ENCODE measurements around the gene CCDC107. TPM values are rescaled to one million over a fixed set of nuclear protein-coding genes. Genes with fewer than 3 reads are reported as not detected.
A peak's percentile ranks its signal among the peaks of the same experiment; 100 is the strongest.

Gene CCDC107
- total RNA-seq, 1 experiment from 2014 or later: 7.6 TPM

DNA sequence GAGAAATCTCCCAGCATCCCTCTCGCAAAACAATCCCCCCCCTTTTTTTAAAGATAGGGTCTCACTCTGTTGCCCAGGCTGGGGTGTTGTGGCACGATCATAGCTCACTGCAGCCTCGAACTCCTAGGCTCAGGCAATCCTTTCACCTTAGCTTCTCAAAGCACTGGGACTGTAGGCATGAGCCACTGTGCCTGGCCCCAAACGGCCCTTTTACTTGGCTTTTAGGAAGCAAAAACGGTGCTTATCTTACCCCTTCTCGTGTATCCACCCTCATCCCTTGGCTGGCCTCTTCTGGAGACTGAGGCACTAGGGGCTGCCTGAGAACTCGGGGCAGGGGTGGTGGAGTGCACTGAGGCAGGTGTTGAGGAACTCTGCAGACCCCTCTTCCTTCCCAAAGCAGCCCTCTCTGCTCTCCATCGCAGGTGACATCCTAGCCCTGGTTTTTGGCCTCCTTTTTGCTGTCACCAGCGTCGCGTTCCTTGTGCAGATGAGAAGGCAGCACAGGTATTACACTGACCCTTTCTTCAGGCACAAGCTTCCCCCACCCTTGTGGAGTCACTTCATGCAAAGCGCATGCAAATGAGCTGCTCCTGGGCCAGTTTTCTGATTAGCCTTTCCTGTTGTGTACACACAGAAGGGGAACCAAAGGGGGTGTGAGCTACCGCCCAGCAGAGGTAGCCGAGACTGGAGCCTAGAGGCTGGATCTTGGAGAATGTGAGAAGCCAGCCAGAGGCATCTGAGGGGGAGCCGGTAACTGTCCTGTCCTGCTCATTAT is 22.4 kb downstream of the CCDC107 start:
- peak; percentile 81 for DNase-seq (ENCODE audit: low spot score)
- in situ Hi-C loops (cut with HindIII; ENCODE audit: low sequenced_read_pairs): no loop called here

DNA sequence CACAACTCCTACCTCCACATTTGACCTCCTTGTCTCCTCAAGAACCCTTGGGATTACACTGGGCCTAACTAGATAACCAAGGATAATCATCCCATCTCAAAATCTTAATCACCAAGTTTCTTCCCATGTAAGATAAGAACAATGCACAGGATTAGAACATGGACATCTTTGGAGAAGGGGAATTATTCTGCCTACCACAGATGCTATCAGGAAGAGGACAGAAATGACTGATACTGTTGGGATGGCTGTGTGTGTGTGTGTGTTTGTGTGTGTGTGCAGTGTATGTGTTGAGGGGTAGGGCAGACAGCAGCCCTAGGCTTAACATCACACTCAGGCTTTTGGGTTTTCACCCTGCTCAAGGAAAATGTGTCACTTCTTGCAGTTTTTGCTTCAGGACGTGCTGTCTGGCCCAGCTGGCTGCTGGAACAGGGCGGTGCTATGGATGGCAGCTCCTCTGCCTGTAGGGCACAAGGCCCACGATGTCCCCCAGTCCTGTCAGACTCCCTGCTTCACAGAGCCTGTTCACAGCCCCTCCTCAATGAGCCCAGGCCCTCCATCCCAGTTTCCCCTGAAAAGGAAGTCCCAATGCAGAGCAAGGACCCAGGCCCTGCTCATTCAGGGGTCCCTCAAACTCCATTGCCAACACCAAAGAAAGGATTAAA is 23.4 kb downstream of the CCDC107 start:
- in situ Hi-C loops (cut with HindIII; ENCODE audit: low sequenced_read_pairs): no loop called here
- no peak for DNase-seq (ENCODE audit: low spot score)

DNA sequence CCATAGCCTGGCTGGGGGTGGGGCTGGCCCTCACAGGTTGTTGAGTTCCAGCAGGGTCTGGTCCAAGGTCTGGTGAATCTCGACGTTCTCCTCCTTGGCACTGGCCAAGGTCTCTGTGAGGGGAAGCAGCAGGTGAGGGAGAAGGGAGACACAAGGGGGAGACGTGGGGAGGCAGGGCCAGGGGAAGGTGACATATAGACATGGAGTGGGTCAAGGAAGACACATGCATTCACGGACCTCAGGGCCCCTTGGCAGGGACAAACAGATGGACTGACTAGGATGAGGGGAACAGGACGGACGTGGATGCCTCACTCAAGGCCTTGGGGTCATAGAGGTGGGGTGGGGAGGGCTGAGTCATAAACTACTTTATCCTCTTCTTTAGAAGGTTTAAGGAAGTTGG is 24.0 kb downstream of the CCDC107 start:
- in situ Hi-C loops (cut with HindIII; ENCODE audit: low sequenced_read_pairs): no loop called here

DNA sequence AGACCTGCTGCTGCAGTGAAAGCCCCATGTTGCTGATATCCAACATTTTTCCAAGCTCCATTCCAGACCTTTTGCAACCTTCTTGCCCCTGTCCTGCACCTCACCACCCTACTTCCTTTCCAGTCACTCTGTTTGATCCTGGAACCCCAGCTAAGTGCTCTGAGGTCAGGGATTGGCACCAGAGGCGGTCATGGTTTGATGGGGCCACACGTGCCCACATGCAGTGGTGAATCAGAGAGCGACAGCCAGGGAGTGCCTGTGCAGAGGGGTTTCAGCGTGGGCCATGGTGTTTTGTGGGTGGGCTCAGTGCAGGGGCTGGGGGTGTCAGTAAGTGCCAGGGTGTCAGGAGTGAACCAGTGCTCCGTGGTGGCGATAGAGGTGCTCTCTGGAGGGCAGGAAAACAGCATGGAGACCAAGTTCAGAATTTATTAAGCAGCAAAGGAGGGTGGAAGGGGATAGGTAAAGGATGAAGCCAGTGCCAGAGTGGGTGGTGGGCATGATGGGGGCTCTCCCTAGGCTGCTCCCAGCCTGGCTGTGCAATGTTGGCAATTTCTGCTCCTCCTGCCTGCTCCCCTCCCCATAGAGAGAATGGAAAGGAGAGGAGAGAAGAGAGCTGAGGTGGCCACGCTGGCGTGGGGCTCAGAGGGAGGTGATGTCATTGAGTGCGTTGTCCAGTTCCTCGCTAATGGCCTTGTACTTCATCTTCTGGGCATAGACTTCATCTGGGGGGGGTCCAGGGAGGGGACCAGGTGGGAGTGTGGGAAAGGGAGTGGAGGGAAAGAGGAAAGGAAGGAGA is 24.6 kb downstream of the CCDC107 start:
- no peak for DNase-seq (ENCODE audit: low spot score)

More for the DNA sequence above, 24.0 kb downstream of the CCDC107 start:
- DNase-seq (ENCODE audit: low spot score): no peak

DNA sequence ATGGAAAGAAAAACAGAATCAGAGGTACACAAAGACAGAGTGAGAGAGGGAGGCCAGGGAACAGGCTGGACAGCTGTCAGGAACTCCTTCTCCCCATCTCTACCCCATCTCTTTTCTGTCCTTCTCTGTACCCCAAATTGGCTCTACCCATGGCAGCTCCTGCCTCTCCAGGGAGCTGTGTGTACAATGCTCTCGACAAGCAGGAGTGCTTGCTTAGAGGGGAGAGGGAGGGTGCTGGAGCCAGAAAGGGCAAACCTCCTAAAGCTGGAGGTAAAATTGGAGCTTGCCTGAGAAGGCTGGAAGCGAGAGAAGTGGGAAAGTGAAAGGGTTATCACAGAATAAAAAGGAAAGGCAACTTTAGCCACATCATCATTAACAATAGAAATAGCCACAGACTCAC is 25.2 kb downstream of the CCDC107 start:
- no peak for DNase-seq (ENCODE audit: low spot score)
- in situ Hi-C loops (cut with HindIII; ENCODE audit: low sequenced_read_pairs): no loop called here

More for the DNA sequence above, 24.6 kb downstream of the CCDC107 start:
- in situ Hi-C loops (cut with HindIII; ENCODE audit: low sequenced_read_pairs): no loop called here

DNA sequence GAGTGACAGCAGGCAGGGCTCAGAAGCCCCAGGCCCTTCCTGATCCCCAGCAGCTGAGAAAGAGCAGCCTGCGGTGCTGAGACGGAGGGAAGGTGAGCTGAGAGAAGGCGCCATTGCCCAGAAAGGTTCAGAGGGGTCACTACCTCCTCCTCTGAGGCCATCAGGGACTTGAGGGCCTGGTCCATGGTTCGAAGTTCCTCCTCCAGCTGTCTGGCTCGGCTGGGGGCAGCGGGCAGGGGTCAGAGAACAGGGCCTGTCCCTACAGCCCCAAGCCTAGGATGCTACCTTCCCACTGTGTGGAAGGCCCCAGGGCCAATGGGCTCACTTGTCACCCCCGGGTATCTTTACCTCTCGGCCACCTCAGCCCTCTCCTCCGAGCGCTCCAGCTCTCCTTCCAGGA is 26.8 kb downstream of the CCDC107 start:
- DNase-seq (ENCODE audit: low spot score): no peak
- in situ Hi-C loops (cut with HindIII; ENCODE audit: low sequenced_read_pairs): no loop called here

DNA sequence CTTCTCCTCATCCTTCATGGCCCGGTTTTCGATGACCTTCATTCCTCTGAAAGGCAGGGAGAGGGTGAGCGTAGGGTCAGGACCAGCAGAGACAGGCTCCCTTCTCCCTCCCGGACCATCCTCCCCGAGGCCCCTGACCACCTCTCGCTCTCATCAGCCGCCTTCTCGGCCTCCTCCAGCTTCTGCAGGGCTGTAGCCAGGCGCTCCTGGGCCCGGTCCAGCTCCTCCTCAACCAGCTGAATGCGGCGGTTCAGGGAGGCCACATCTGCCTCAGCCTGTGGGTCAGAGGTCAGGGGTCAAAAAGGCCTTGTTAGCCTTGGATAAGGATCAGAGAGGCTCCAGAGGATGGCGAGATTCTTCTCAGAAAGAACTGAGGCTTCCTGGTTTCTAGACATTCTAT is 27.4 kb downstream of the CCDC107 start:
- no peak for DNase-seq (ENCODE audit: low spot score)
- in situ Hi-C loops (cut with HindIII; ENCODE audit: low sequenced_read_pairs): no loop called here

DNA sequence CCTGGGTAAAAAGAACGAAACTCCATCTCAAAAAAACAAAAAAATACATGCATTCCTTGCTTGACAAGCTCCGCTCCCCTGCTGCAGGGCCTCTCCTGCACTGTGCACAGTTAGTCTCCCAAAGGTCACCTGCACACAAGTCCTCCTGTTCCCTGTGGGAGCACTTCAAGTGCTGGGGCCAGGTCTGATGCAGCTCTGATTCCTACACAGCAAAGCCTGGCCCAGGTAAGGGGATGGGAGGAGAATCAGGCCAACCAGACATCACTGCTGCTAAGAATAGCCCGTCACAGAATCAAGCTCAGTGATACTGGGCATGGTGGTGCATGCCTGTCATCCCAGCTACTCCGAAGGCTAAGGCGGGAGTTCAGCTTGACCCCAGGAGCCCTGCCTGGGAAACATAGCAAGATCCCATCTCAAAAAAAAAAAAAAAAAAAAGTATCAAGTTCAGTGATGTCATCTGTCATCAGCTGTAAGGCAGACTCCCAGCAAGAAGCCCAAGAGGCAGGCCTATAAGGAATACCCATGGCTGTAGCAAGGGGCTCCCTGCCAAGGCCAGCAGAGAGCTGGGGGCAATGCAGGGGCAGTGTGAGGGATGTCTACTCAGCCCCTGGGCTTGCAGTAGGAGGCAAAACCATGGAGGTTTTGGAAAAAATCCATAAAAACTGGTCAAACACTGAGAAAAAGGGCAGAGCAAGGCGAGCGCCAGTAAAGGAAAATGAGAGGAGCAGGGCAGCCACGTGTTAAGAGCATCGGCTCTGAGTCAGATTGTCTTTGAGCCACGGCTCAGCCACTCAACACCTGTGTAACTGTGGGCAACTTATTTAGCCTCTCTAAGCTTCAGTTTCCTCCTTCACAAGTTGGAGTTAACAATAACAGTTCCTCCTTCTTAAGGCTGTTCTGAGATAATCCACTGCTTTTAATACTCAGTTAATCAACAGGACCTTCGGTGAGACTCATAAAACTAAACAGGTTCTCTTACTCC is 28.4 kb downstream of the CCDC107 start:
- in situ Hi-C loops (cut with HindIII; ENCODE audit: low sequenced_read_pairs): no loop called here
- peak; percentile 95 for DNase-seq (ENCODE audit: low spot score)

DNA sequence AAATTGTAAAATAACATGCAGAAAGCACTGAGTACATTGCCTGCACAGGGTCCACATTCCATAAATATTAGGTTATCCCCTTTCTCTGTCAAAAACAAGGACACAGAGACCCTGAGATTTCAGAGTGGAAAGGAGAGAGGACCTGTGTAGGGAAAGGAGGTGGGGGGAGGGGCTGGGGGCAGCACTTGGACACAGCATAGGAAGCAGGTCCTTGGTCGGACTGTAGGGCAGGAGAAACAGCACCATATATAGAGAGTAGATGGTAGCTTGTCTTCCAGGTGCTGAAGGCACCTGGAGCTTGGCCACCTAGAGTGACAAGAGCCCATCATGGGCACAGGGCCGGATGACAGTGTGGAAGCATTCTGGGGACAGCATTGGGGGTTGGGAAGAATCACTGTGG is 29.2 kb downstream of the CCDC107 start:
- no peak for DNase-seq (ENCODE audit: low spot score)
- in situ Hi-C loops (cut with HindIII; ENCODE audit: low sequenced_read_pairs): no loop called here

DNA sequence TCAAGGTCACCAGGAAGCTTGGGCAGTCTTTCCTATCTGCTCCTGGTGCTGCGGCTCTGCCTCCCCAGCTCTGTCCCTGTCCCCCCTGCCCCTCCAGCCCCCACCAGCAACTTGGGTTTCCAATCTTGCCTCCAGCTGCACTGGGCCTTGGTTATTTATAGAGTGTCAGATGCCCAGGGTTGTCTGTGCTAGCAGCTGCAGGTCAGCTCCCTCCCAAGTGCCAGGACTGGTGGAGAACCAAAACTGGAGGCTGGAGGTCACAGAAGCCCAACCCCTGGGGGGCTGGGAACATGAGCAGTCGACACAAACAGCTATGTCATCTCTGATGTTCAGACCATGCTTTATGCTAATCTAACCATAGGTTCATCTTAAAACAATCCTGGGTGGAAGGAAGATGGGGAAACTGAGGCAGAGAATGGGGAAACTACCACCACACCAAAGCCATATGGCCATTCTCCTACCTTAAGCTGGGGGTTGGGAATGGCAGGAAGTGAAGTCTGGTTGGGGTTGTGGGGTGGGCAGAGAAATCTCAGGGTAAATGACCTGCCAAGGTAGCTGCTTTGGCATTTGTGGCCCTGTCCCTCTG is 30.0 kb downstream of the CCDC107 start:
- no peak for DNase-seq (ENCODE audit: low spot score)
- in situ Hi-C loops (cut with HindIII; ENCODE audit: low sequenced_read_pairs): no loop called here

DNA sequence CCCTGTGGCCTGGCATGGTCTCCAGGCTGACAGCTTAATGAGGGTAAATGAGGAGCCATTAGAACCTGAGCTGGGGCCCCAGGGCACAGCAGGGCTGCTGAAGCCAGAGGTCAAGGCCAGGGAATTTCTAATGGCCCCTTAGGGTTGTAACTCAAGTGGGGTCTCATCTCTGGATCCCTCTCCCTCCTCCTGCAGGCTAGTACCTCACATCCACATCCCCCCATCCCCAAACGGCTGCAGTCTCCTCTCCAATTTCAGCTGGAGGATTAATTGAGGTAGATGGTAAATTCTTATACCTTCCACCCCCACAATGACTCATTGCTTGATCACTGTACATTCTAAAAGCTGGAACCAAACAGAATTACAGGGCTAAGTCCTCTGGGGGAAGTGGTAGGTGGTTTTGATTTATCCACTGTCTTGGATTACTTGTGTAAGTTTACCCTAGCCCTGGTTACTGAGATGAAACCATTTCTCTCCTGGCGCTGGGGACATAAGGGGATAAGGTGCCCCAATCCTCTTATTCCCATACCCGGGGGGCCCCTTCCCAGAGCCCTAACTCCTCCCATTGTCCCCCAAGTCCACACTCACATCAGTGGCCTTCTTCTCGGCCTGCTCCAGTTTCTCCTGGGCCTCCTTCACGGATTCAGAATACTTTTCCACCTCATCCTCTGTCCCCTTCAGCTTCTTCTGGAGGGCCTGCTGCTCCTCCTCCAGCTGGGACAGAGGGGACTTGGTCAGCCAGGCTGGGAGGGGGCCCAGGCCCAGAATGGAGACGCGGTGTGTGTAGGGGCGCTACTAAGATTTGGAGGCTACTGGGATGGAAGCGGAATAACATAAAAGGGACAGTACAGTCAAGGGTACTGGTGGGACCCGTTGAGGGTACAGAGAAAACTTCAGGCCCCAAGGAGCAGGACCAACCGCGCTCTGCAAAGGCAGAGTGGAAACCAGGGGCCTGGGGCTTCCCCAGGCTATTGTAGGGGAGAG is 30.8 kb downstream of the CCDC107 start:
- in situ Hi-C loops (cut with HindIII; ENCODE audit: low sequenced_read_pairs): no loop called here

DNA sequence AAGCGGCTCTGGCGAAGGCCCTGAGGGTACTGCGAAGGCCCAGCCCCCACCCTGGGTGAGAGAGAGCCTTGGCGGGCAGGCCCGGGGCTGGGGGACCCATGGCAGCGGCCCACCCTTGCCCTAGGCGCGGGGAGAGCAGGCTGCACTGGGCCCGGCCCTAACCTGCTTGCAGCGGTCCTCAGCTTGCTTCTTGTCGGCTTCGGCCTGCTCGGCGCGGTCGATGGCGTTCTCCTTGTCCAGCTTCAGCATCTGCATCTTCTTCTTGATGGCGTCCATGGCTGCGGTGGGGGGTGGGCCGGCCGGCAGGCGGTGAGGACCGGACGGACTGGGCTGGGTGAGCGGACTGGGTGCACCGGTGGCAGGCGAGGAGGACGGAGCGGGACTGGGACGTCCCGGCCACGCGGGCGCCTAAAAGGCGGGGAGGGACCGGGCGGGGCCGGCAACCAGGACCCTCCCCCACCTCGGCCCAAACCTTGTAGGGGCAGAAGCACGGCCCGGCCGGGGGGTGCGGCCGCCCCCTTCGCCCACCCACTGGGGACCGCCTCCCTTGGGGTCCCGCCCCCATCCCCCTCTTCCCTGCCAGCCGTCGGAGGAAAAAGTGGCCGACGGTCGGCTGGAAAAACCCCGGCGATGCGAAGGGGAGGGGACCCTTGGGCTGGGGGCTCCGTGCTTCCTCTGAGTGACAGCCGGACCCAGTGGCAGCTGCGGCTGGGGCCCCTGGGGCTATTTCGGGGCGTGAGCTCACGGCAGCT is 31.6 kb downstream of the CCDC107 start, which contains the start of gene TPM2:
TPM2 (minus strand) TSS at position 384 of the 752 bp plus-strand sequence; CDS start at position 276, 108 bp downstream.
- in situ Hi-C loops (cut with HindIII; ENCODE audit: low sequenced_read_pairs): no loop called here
- no peak for DNase-seq (ENCODE audit: low spot score)

More for the DNA sequence above, 30.8 kb downstream of the CCDC107 start:
- no peak for DNase-seq (ENCODE audit: low spot score)

DNA sequence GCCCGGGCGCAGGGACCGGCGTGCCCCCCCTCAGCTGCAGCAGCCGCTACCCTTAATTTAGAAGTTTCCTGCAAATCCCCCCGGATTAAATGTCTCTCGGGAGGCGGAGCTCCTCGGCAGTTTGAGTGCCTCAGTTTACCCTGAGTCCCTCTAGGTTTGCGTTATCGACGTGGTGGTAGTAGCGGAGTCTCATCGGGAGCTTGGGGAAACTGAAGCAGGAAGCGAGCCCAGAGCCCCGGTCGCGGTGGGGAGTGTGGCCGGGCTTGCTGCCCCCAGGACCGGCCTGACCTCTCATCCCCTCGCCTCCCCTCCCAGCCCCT is 32.2 kb downstream of the CCDC107 start:
- no peak for DNase-seq (ENCODE audit: low spot score)
- in situ Hi-C loops (cut with HindIII; ENCODE audit: low sequenced_read_pairs): no loop called here

DNA sequence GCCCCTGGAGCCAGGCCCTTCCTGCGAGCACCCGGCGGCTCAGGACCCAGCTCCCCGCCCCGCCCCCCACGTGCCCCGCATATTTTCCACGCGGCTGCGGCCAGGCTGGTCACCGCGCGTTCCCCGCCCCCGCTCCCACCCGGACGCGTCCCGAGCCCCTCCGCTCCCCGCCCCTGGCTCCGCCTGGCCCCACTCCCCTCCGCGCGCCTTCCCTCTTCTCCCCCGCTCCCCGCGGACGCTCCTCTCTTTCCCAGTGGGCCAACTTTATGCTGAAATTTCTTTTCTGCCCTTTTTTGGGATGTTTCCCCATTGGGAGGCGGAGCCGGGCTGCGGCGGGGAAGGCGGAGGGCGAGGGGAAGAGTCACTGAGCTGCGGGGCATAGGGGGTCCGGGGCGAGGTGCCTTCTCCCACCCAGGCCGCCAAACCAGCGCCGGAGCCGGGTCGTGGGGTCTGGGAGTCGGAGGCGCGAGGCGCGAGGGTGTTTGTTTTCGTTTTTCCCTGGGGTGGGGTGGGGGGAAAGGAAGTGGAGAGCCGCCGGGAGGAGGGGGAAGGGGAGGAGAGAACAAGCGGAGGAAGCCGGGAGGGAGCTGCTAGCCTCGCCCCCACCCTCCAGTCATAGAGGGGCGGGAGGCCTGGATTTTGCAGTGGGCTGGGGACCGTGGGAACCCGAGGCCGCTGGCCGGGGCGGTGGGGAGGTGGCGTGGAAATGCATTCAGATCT is 32.7 kb downstream of the CCDC107 start:
- DNase-seq (ENCODE audit: low spot score): peak; percentile 79
- in situ Hi-C loops (cut with HindIII; ENCODE audit: low sequenced_read_pairs): no loop called here

DNA sequence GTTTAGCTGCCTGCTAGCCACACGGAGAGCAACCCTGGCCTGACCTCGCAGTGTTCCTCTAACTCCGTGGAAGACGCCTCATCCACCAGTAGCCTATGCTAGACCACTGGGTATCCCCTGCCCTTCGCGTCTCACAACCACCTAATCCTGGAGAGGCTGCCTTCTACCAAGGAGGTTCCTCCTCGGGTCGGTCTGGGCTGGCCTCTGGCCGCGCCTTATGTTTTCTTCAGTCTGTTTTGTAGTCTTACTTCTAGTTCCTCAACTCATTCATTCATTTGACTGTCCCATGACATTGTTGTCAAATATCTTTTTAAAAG is 33.2 kb downstream of the CCDC107 start:
- in situ Hi-C loops (cut with HindIII; ENCODE audit: low sequenced_read_pairs): no loop called here
- no peak for DNase-seq (ENCODE audit: low spot score)

DNA sequence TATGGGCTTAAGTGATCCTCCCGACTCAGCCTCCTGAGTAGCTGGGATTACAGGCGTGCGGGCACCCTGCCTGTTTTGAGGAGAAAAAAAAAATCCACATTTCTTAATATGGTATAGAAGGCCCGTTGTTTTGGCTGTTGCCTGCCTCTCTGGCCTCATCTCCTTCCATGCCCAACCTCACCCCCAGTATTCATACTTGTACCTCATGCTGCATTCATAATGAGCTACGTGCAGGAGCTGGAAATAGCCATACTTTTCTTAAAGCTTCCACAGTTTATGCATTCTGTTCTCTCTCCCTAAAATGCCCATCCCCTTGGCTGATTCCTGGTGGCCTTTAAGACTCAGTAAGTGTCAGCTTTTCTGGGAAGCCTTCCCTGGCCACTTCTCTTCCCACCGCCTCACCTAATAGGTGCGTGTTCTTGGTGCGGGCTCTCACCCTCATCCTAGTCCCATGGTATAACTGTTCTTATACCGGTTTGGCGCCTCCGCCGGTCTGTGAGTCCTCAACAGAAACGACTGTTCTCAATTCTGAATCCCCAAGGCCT is 33.7 kb downstream of the CCDC107 start:
- DNase-seq (ENCODE audit: low spot score): no peak
- in situ Hi-C loops (cut with HindIII; ENCODE audit: low sequenced_read_pairs): no loop called here
